WTC11 (cell line): ENCODE results near the gene AGO3. TPM values are rescaled to one million over a fixed set of nuclear protein-coding genes. Genes with fewer than 3 reads are reported as not detected.

Source experiments
- ATAC-seq: fragments of 200-7000 bp; cut with Tn5 transposase; 2 replicates; pipeline ENCODE4 v1.10.0; 2021; ENCODE audit warnings: mild to moderate bottlenecking, moderate library complexity
- CTCF ChIA-PET: fragments of 300-600 bp; sonication (Branson Sonifier 250); formaldehyde crosslinking; loops from one replicate; lab custom pipeline; 2021; ENCODE audit warnings: antibody characterized with exemption; lab: Charles Lee
- POLR2A ChIA-PET: fragments of 350-600 bp; sonication (Branson Sonifier 250); formaldehyde crosslinking; loops from one replicate; lab custom pipeline; 2021; ENCODE audit warnings: antibody characterized with exemption; lab: Charles Lee
- DNase-seq: peaks from one replicate; pipeline ENCODE4 v3.0.0; 2021; ENCODE audit warnings: low spot score
- H3K27ac Mint-ChIP-seq: 2 replicates; pipeline ENCODE4 v1.8.0; 2021; ENCODE audit warnings: mixed read lengths
- H3K27me3 Mint-ChIP-seq: 2 replicates; pipeline ENCODE4 v1.8.0; 2021; ENCODE audit warnings: low read depth, mild to moderate bottlenecking, moderate library complexity, mixed read lengths
- H3K36me3 Mint-ChIP-seq: 2 replicates; pipeline ENCODE4 v1.8.0; 2021; ENCODE audit warnings: mixed read lengths
- H3K4me1 Mint-ChIP-seq: 2 replicates; pipeline ENCODE4 v1.8.0; 2022; ENCODE audit warnings: mixed read lengths
- H3K4me3 Mint-ChIP-seq: 2 replicates; pipeline ENCODE4 v1.8.0; 2021; ENCODE audit warnings: mild to moderate bottlenecking, moderate library complexity, mixed read lengths
- H3K9me3 Mint-ChIP-seq: 2 replicates; pipeline ENCODE4 v1.8.0; 2021; ENCODE audit warnings: mixed read lengths
- ATF3 ChIP-seq: sonication (generic); formaldehyde crosslinking; conservative IDR thresholded peaks from 2 replicates; pipeline ENCODE4 v1.8.1; 2022; ENCODE audit warnings: mild to moderate bottlenecking, missing genetic modification reagents
- CREB1 ChIP-seq: sonication (generic); formaldehyde crosslinking; IDR thresholded peaks from 2 replicates; pipeline ENCODE4 v1.8.0; 2023; ENCODE audit warnings: mild to moderate bottlenecking, missing genetic modification reagents
- CTCF ChIP-seq: fragments of 200-600 bp; IDR thresholded peaks from 2 replicates; pipeline ENCODE4 v1.8.0; 2022; ENCODE audit warnings: antibody characterized with exemption
- ESRRA ChIP-seq: sonication (generic); formaldehyde crosslinking; IDR thresholded peaks from 2 replicates; pipeline ENCODE4 v1.8.1; 2022; ENCODE audit warnings: mild to moderate bottlenecking, missing genetic modification reagents, borderline replicate concordance
- FOXJ3 ChIP-seq: sonication (generic); formaldehyde crosslinking; IDR thresholded peaks from 2 replicates; pipeline ENCODE4 v1.9.0; 2021; ENCODE audit warnings: missing genetic modification reagents, mild to moderate bottlenecking, borderline replicate concordance
- HMGA2 ChIP-seq: fragments of 250-450 bp; sonication (Bioruptor Pico); IDR thresholded peaks from 2 replicates; pipeline ENCODE4 v1.4.0; 2021; ENCODE audit warnings: mild to moderate bottlenecking, moderate library complexity
- OVOL2 ChIP-seq: fragments of 250-450 bp; sonication (Bioruptor Pico); IDR thresholded peaks from 2 replicates; pipeline ENCODE4 v1.9.0; 2021; ENCODE audit warnings: mild to moderate bottlenecking, borderline replicate concordance
- TCF7 ChIP-seq: sonication (generic); formaldehyde crosslinking; IDR thresholded peaks from 2 replicates; pipeline ENCODE4 v1.8.0; 2022; ENCODE audit warnings: mild to moderate bottlenecking, low read depth, missing genetic modification reagents, moderate library complexity
- TEAD1 ChIP-seq: sonication (generic); formaldehyde crosslinking; IDR thresholded peaks from 2 replicates; pipeline ENCODE4 v1.8.0; 2022; ENCODE audit warnings: mild to moderate bottlenecking, missing genetic modification reagents
- TP53 ChIP-seq: sonication (generic); formaldehyde crosslinking; IDR thresholded peaks from 2 replicates; pipeline ENCODE4 v1.8.1; 2023; ENCODE audit warnings: mild to moderate bottlenecking, missing genetic modification reagents
- ZBTB21 ChIP-seq: sonication (generic); formaldehyde crosslinking; IDR thresholded peaks from 2 replicates; pipeline ENCODE4 v1.8.1; 2023; ENCODE audit warnings: mild to moderate bottlenecking, missing genetic modification reagents, borderline replicate concordance
- ZNF219 ChIP-seq: sonication (generic); formaldehyde crosslinking; IDR thresholded peaks from 2 replicates; pipeline ENCODE4 v1.8.0; 2023; ENCODE audit warnings: missing genetic modification reagents, mild to moderate bottlenecking, borderline replicate concordance
- ZNF396 ChIP-seq: fragments of 250-450 bp; sonication (Bioruptor Pico); IDR thresholded peaks from 2 replicates; pipeline ENCODE4 v1.8.0; 2021; ENCODE audit warnings: mild to moderate bottlenecking, moderate library complexity, borderline replicate concordance
- ZNF423 ChIP-seq: fragments of 250-450 bp; sonication (Bioruptor Pico); IDR thresholded peaks from 2 replicates; pipeline ENCODE4 v2.1.2; 2022; ENCODE audit warnings: mild to moderate bottlenecking, moderate library complexity
- total RNA-seq: library from RNA; stranded (reverse); gene quantifications from 3 replicates; pipeline ENCODE4 v1.2.3, GENCODE V29; 2021
- TF ChIP-seq, protein P1 (sequence below): fragments of 250-450 bp; sonication (Bioruptor Pico); IDR thresholded peaks from 2 replicates; pipeline ENCODE4 v2.1.2; 2022; ENCODE audit warnings: mild to moderate bottlenecking, moderate library complexity
- TF ChIP-seq, protein P2 (sequence below): sonication (generic); formaldehyde crosslinking; IDR thresholded peaks from 2 replicates; pipeline ENCODE4 v1.8.0; 2022; ENCODE audit warnings: mild to moderate bottlenecking, missing genetic modification reagents
- TF ChIP-seq, protein P3 (sequence below): fragments of 250-450 bp; sonication (Bioruptor Pico); IDR thresholded peaks from 2 replicates; pipeline ENCODE4 v1.8.0; 2021; ENCODE audit warnings: mild to moderate bottlenecking

Gene AGO3
- total RNA-seq, 1 experiment from 2014 or later, result 26.8 TPM

GRCh38 chr1:36118447-36119204, 187.7 kb downstream of the AGO3 start:
- H3K4me3 Mint-ChIP-seq, result no peak overlapping the region
- ChIA-PET POLR2A (interaction anchor here (0.6 kb wide), 1 partner anchor 129 kb away, joined by 4 read pairs; no protein-coding TSS in a partner anchor), CTCF (interaction anchor here (0.6 to 3.6 kb wide), 10 partner anchors 9 to 188 kb away, joined by 3 to 55 read pairs (median 4); partner anchors contain the start of genes ADPRS, SH3D21 and TRAPPC3)
- TF ChIP-seq ZNF396 (CRISPR knock-in tag), result no peak
- no peak for TF ChIP-seq CTCF
- DNase-seq, result no peak
- H3K27ac Mint-ChIP-seq, result no peak overlapping the region
- ATAC-seq, result peak; percentile 18
- H3K9me3 Mint-ChIP-seq, result no peaks in the 10 kb centered on the region
- H3K36me3 Mint-ChIP-seq, result no peaks in the 10 kb centered on the region
- peaks cover 17% of the 10 kb centered on the region for H3K27me3 Mint-ChIP-seq
- H3K4me1 Mint-ChIP-seq, result no peaks in the 10 kb centered on the region

DNA sequence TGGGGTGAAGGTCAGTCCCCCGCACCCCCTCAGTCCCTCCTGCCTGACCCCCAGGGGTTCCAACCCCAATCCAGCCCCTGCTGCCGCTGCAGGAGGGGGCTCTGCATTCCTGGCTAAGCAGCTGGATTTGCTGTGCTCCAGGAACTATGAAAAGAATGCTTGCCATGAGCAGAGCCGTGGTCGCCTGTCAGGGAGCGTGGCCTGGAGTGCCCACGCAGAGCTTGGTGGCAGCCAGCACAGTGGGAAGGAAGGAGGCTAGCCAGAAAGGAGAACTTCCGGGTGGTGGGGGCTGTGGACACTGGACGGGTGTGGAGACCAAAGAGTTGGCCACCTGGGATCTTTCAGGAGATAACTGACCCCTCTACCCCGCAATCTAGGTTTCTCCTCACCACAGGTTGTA, 188.6 kb downstream of the AGO3 start:
- Mint-ChIP-seq H3K4me3 (no peak overlapping the region), H3K9me3 (no peaks in the 10 kb centered on the region), H3K27ac (no peak overlapping the region), H3K27me3 (peaks cover 25% of the 10 kb centered on the region), H3K4me1 (peaks cover 2% of the 10 kb centered on the region; the same call in 1 of the 2 replicates), H3K36me3 (no peaks in the 10 kb centered on the region)
- TF ChIP-seq ATF3 (CRISPR knock-in tag) (no peak), ZNF219 (CRISPR knock-in tag) (no peak), TCF7 (CRISPR knock-in tag) (no peak), HMGA2 (CRISPR knock-in tag) (no peak), ZBTB21 (no peak), CREB1 (CRISPR knock-in tag) (no peak), TEAD1 (no peak), ZNF423 (no peak), ESRRA (CRISPR knock-in tag) (no peak), FOXJ3 (CRISPR knock-in tag) (no peak), OVOL2 (CRISPR knock-in tag) (no peak), TP53 (CRISPR knock-in tag) (no peak)
- TF ChIP-seq, protein P1, sequence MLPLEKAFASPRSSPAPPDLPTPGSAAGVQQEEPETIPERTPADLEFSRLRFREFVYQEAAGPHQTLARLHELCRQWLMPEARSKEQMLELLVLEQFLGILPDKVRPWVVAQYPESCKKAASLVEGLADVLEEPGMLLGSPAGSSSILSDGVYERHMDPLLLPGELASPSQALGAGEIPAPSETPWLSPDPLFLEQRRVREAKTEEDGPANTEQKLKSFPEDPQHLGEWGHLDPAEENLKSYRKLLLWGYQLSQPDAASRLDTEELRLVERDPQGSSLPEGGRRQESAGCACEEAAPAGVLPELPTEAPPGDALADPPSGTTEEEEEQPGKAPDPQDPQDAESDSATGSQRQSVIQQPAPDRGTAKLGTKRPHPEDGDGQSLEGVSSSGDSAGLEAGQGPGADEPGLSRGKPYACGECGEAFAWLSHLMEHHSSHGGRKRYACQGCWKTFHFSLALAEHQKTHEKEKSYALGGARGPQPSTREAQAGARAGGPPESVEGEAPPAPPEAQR (CRISPR knock-in tag), result no peak
- TF ChIP-seq, protein P2, sequence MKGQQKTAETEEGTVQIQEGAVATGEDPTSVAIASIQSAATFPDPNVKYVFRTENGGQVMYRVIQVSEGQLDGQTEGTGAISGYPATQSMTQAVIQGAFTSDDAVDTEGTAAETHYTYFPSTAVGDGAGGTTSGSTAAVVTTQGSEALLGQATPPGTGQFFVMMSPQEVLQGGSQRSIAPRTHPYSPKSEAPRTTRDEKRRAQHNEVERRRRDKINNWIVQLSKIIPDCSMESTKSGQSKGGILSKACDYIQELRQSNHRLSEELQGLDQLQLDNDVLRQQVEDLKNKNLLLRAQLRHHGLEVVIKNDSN, result no peak
- TF ChIP-seq, protein P3, sequence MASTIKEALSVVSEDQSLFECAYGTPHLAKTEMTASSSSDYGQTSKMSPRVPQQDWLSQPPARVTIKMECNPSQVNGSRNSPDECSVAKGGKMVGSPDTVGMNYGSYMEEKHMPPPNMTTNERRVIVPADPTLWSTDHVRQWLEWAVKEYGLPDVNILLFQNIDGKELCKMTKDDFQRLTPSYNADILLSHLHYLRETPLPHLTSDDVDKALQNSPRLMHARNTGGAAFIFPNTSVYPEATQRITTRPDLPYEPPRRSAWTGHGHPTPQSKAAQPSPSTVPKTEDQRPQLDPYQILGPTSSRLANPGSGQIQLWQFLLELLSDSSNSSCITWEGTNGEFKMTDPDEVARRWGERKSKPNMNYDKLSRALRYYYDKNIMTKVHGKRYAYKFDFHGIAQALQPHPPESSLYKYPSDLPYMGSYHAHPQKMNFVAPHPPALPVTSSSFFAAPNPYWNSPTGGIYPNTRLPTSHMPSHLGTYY (CRISPR knock-in tag), result no peak
- ATAC-seq (no peak), DNase-seq (no peak)
- ChIA-PET POLR2A (no interaction called here), CTCF (interaction anchor here (0.6 to 3.6 kb wide), 8 partner anchors 10 to 187 kb away, joined by 3 to 55 read pairs (median 4); partner anchors contain the start of genes ADPRS, SH3D21 and TRAPPC3)

Other genes starting within 250 kb of the AGO3 start
- gene C1orf216, start 212.2 kb upstream of the AGO3 start, total RNA-seq, result 7.2 to 10.1 TPM (median 8.6 TPM) in 3 replicates
- gene CLSPN, start 161.1 kb upstream of the AGO3 start, total RNA-seq, result 34.6 to 37.1 TPM (median 34.6 TPM) in 3 replicates
- gene AGO4, start 123.1 kb upstream of the AGO3 start, total RNA-seq, result 8.7 to 10.3 TPM (median 10.1 TPM) in 3 replicates
- 77.8 to 81.8 TPM (median 80.6 TPM) in 3 replicates for gene AGO1, start 47.9 kb upstream of the AGO3 start, total RNA-seq
- 1.9 to 2.5 TPM (median 2.0 TPM) in 3 replicates for gene TEKT2, start 153.0 kb downstream of the AGO3 start, total RNA-seq
- gene ADPRS, start 157.8 kb downstream of the AGO3 start, total RNA-seq, result 30.0 to 32.7 TPM (median 31.2 TPM) in 3 replicates
- 2.3 to 3.5 TPM (median 3.3 TPM) in 3 replicates for gene COL8A2, start 194.1 kb downstream of the AGO3 start, total RNA-seq
- 48.9 to 52.5 TPM (median 52.0 TPM) in 3 replicates for gene TRAPPC3, start 218.4 kb downstream of the AGO3 start, total RNA-seq
- 65.0 to 88.7 TPM (median 72.0 TPM) in 3 replicates for gene MAP7D1, start 225.1 kb downstream of the AGO3 start, total RNA-seq